Ovary (tissue), 9 donors: ENCODE data around the gene RNF43. TPM values are rescaled to one million over a fixed set of nuclear protein-coding genes. Genes with fewer than 3 reads are reported as not detected.

Experiments used
- DNase-seq, 5 donors: peaks; one replicate each; pipeline ENCODE4 v3.0.0-alpha.2; 2019 to 2020
- H3K27ac ChIP-seq, 2 donors: fragments of 200-600 bp; one replicate each; pipeline versions ENCODE4 v1.5.1 to v1.8.0; 2019 to 2022
- H3K27me3 ChIP-seq: fragments of 200-600 bp; one replicate; pipeline ENCODE4 v1.8.0; 2022
- H3K36me3 ChIP-seq: fragments of 200-600 bp; sonication (generic); one replicate; pipeline ENCODE4 v1.5.1; 2019
- H3K4me1 ChIP-seq: one replicate; pipeline ENCODE4 v1.8.1; 2013; ENCODE audit warnings: mild to moderate bottlenecking, moderate library complexity; ENCODE audit not compliant: insufficient read depth
- H3K4me3 ChIP-seq: fragments of 200-600 bp; sonication (generic); one replicate; pipeline ENCODE4 v1.5.1; 2017
- H3K9me3 ChIP-seq, 2 donors: fragments of 200-600 bp in 1 of 2; sonication (generic) in 1 of 2; one replicate each; pipeline versions ENCODE4 v1.5.1 to v1.8.1; 2013 to 2019; ENCODE audit warnings: mild to moderate bottlenecking in 1 of 2, moderate library complexity in 1 of 2
- CTCF ChIP-seq, 3 donors: fragments of 450-650 bp in 2 of 3; fragments of 200-600 bp in 1 of 3; IDR thresholded peaks; one replicate each; pipeline versions ENCODE4 v1.5.1 to v1.8.0; 2016 to 2022; ENCODE audit warnings: antibody characterized with exemption in 3 of 3, mild to moderate bottlenecking in 1 of 3
- EP300 ChIP-seq: sonication (generic); formaldehyde crosslinking; IDR thresholded peaks from one replicate; pipeline ENCODE4 v1.6.1; 2017; ENCODE audit warnings: antibody characterized with exemption
- POLR2A ChIP-seq: fragments of 450-650 bp; IDR thresholded peaks from one replicate; pipeline ENCODE4 v1.6.1; 2017; ENCODE audit warnings: antibody characterized with exemption, mild to moderate bottlenecking, moderate library complexity
- WGBS, 3 donors: extraction: QIAGEN DNeasy Blood & Tissue Kit in 1 of 3; methylation state at CpG; one replicate each; pipeline versions ENCODE4 v1.1.5 to v1.1.7; 2013 to 2017; 5-methylcytosine and 5-hydroxymethylcytosine counted together
- intact Hi-C, 4 donors: fragments of 100-400 bp; cut with DNase I; formaldehyde crosslinking; loops; one replicate each; pipeline versions ENCODE4 v1.11.0 to v1.15.1; 2022 to 2023
- polyA plus RNA-seq, 2 donors: library from polyadenylated mRNA; stranded (reverse); fragments of 200-250 nt in 1 of 2; fragments of 350-450 nt in 1 of 2; fragmentation: Illumina TruSeq in 1 of 2; extraction: RNeasy Lipid Tissue Mini Kit (QIAGEN cat#74804) in 1 of 2; gene quantifications; one replicate each; pipeline ENCODE4 v1.2.3, GENCODE V29; 2013 to 2014
- total RNA-seq, 7 donors: library from RNA; depleted of rRNA in 2 of 7; stranded (reverse); fragments of >200 nt in 2 of 7; fragmentation: NEBNext Ultra II Directional in 3 of 7; extraction: Animal tissue kit (Norgen Biotek cat#: 25700) in 3 of 7; gene quantifications; one replicate each; pipeline versions ENCODE4 v1.1.0 to v1.2.4, GENCODE V29; 2016 to 2023
- donor health status: DM: no; HTN: no; CAD: no; lungs with moderate emphysema.
- donor health status: DM: no; HTN: no; CAD: no.
- donor health status: Bipolar disorder and iron deficiency.
- donor health status: DM: yes; HTN: yes; CAD: no.
- donor health status: DM: no; HTN: no; CAD: no.
- donor health status: DM: yes; HTN: yes; CAD: no.

Gene RNF43
- total and polyA plus RNA-seq, 9 donors = 0.21 to 5.6 (median 1.3) TPM

- Histone ChIP-seq H3K9me3 (no peaks in the 10 kb centered on the region), H3K27me3 (no peaks in the 10 kb centered on the region), H3K4me3 (no peak overlapping the region), H3K4me1 (no peaks in the 10 kb centered on the region), H3K36me3 (no peaks in the 10 kb centered on the region), H3K27ac (no peak overlapping the region)
- intact Hi-C loops = no loop called here
- 50 to 65% (median 52%) methylated on average over 1 of the region's 1 CpG for WGBS, 3 donors
- no peak for TF ChIP-seq POLR2A
- no peak for TF ChIP-seq EP300
- no peak for TF ChIP-seq CTCF (IDR thresholded peaks at IDR 0.05)
- DNase-seq = no peak
These were observed 14.7 kb downstream of the RNF43 start for GRCh38 chr17:58402679-58403078.

GRCh38 chr17:58402047-58402446 lies 15.3 kb downstream of the RNF43 start:
- intact Hi-C loops = no loop called here

GRCh38 chr17:58401287-58401686 lies 16.0 kb downstream of the RNF43 start:
- H3K4me3 ChIP-seq = no peak overlapping the region
- intact Hi-C loops = no loop called here
- WGBS, 3 donors = 57 to 72% (median 66%) methylated on average over 2 of the region's 2 CpGs
- no peaks in the 10 kb centered on the region for H3K27me3 ChIP-seq
- H3K36me3 ChIP-seq = no peaks in the 10 kb centered on the region
- no peak overlapping the region for H3K27ac ChIP-seq
- TF ChIP-seq POLR2A = no peak
- TF ChIP-seq EP300 = no peak
- no peak for TF ChIP-seq CTCF (IDR thresholded peaks at IDR 0.05)
- DNase-seq = no peak
- no peaks in the 10 kb centered on the region for H3K4me1 ChIP-seq
- no peaks in the 10 kb centered on the region for H3K9me3 ChIP-seq

More at GRCh38 chr17:58402047-58402446, 15.3 kb downstream of the RNF43 start:
- H3K27ac ChIP-seq = no peak overlapping the region
- no peaks in the 10 kb centered on the region for H3K9me3 ChIP-seq
- no peaks in the 10 kb centered on the region for H3K4me1 ChIP-seq
- no peaks in the 10 kb centered on the region for H3K36me3 ChIP-seq
- TF ChIP-seq EP300 (no peak), CTCF (IDR thresholded peaks at IDR 0.05) (no peak), POLR2A (no peak)
- H3K27me3 ChIP-seq = no peaks in the 10 kb centered on the region
- no peak for DNase-seq
- H3K4me3 ChIP-seq = no peak overlapping the region

- TF ChIP-seq EP300 (no peak), CTCF (IDR thresholded peaks at IDR 0.05) (no peak)
- no peak overlapping the region for H3K27ac ChIP-seq
- DNase-seq = no peak
- H3K36me3 ChIP-seq = no peaks in the 10 kb centered on the region
- H3K4me1 ChIP-seq = no peaks in the 10 kb centered on the region
- no peaks in the 10 kb centered on the region for H3K27me3 ChIP-seq
- no peaks in the 10 kb centered on the region for H3K9me3 ChIP-seq
- intact Hi-C loops = no loop called here
- H3K4me3 ChIP-seq = no peak overlapping the region
These were observed 16.5 kb downstream of the RNF43 start for GRCh38 chr17:58400826-58401225.

- no peak overlapping the region for H3K4me3 ChIP-seq
- TF ChIP-seq POLR2A (no peak), CTCF (IDR thresholded peaks at IDR 0.05) (no peak), EP300 (no peak)
- no peaks in the 10 kb centered on the region for H3K9me3 ChIP-seq
- no peaks in the 10 kb centered on the region for H3K4me1 ChIP-seq
- no peak for DNase-seq
- 85 to 93% (median 88%) methylated on average over 3 of the region's 3 CpGs for WGBS, 3 donors
- no peaks in the 10 kb centered on the region for H3K36me3 ChIP-seq
- intact Hi-C loops = no loop called here
- no peak overlapping the region for H3K27ac ChIP-seq
- no peaks in the 10 kb centered on the region for H3K27me3 ChIP-seq
These were observed 17.4 kb downstream of the RNF43 start for GRCh38 chr17:58399974-58400373.
